CD4-positive, alpha-beta T cell treated with Interleukin-6 at 100 ng/mL for 8 hours (primary cell): ENCODE measurements around the gene FAM114A2.
"Not testable (repeated sequence)": the region's sequence is repeated elsewhere in the genome, so short reads cannot be mapped to it uniquely, and the experiment has no call there.

Experiments
- DNase-seq: peaks from one replicate; pipeline ENCODE4 v3.0.0-alpha.2; 2020; ENCODE audit warnings: mixed read lengths, low spot score

The FAM114A2 gene

GRCh38 chr5:154047324-154047723 lies 8.6 kb upstream of the FAM114A2 start:
- DNase-seq, result no peak

GRCh38 chr5:154046486-154046885 lies 7.8 kb upstream of the FAM114A2 start:
- DNase-seq, result no peak

DNA sequence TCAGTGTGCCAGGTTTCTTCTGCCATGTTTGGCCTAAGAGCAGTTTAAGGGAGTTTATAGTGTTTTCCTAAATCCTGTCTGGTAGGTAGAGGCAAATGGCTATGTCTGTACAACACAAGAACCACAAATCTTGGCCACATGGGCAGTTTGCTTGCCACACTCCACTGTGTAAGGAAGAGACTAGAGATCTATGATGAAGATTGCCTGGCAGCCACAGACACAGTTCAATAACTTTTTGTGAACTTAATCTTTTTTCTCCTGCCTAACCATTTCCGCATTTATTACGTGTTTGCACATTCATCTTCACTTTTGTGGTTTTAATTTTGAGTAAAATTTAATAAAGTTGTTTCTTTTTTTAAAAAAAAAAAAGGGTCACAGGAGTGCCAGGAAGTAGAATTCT lies 5.9 kb upstream of the FAM114A2 start:
- DNase-seq, result no peak

DNA sequence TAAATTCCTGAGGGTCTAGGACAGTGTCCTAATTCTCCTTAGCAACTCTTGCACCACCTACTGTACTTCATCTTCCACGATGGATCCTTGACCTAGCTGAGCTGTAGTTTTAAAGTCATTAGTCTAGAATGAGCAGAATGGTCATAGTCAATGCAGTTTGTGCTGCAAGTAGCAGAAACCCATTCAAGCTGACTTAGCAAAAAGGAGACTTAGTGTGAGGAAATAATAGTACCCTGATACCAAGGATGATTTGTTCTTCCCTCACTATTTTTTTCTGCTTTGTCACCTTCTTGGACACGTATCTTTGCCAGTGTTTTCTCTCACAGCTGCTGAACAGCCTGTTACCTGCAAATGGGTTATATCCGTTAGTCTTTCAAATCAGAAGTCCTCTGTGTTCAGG lies 5.4 kb upstream of the FAM114A2 start:
- DNase-seq, result no peak

GRCh38 chr5:154042766-154043165 lies 4.1 kb upstream of the FAM114A2 start:
- no peak for DNase-seq

DNA sequence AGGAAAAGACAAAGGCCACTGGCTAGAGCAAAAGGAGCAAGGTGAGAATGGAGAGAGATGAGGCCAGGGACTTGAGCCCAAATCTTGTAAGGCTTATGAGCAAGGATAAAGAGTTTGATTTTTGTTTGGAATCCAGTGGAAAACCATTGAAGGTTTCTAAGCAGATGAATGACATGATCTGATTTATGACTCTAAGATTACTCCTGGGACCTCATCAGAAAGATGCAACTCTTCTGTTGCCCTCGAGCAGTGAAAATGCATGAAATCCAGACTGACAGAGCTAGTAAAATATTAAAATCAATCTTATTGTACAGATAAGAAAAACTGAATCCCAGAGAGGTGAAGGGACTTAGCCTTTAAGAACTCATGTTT lies 734 bp upstream of the FAM114A2 start:
- no peak for DNase-seq

- peak; percentile 14 for DNase-seq
Measured at GRCh38 chr5:154038261-154038706, 426 bp downstream of the FAM114A2 start.

DNA sequence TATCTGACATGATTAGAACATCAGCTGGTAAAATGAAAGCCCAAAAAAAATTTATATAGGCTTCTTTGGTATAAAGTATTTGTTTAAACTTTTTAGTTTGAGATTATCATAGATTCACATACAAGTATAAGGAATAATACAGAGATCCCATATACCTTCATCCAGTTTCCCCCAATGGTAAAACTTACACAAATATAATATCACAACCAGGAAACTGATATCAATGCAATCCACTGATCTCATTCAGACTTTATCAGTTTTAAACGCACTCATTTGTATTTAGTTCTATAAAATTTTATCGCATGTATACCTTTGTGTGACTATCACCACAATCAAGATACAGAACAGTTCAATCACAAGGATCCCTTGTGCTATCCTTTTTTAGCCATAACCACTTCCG lies 3.8 kb downstream of the FAM114A2 start:
- no peak for DNase-seq

- no peak for DNase-seq
Measured at GRCh38 chr5:154031937-154032489, 6.7 kb downstream of the FAM114A2 start.

DNA sequence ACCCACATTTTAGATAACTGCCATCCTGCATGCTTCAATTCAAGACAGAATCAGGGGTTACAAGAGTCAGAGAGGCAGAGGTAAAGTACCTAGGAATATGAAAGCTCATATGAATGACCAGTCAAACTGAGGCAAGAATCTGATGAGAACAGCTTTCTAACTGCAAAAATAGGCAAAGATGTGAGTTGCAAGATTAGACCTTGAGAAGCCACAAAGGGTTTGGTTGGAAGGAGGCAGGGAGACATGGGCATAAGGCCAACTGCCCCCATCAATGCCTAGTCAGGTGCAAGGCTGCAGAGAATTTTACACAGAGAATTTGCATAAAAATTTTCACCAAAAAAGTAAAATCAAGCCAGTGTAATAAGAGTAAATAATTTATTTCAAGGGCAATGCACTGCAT lies 12.8 kb downstream of the FAM114A2 start:
- no peak for DNase-seq

DNA sequence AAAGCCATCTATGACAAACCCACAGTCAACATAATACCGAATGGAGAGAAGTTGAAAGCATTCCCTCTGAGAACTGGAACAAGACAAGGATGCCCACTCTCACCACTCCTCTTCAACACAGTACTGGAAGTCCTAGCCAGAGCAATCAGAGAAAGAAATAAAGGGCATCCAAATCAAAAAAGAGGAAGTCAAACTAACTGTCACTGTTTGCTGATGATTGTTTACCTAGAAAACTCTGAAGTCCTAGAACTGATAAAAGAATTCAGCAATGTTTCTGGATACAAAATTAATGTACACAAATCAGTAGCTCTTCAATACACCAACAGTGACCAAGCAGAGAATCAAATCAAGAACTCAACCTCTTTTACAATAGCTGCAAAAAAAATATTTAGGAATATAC lies 19.8 kb downstream of the FAM114A2 start:
- DNase-seq, result not testable (repeated sequence)

DNA sequence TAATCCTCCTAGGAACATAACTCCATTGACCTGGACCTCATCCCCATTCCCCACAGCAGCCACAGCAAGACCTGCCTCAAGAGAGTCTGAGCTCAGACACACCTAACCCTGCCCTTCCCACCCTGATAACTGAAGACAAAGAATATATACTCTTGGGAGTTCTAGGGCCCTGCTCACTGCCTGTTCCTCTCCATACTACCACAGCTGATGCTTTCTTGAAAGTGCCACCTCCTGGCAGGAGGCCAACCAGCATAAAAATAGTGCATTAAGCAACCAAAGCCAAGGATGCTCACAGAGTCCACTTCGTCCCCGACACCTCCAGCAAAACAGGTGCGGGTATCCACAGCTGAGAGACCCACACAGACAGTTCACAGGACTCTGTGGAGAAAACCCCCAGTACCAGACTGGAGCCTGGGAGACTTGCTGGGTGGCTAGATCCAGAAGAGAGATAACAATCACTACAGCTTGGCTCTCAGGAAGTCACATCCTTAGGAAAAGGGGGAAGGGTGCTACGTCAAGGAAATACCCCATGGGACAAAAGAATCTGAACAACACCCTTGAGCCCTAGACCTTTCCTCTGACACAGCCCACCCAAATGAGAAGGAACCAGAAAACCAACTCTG lies 23.5 kb downstream of the FAM114A2 start:
- DNase-seq, result no peak

DNA sequence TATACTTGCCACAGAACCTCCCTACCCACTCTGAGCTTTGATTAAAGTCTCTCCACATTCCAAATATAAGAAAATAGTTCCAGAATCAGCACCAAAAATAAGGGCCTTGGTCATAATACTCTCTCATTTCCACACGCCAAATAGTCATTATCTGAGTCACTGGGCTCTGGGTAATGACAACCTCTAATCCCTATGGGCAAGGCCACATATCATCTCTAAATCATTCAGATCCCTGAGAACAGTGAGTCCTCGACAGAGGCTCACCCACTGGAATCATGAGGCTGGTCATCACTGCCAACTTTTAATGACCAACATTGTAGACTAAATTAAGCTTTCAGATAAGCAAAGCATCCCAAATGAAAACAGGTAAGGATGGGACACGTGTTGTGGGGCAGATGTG lies 28.1 kb downstream of the FAM114A2 start:
- DNase-seq, result no peak

DNA sequence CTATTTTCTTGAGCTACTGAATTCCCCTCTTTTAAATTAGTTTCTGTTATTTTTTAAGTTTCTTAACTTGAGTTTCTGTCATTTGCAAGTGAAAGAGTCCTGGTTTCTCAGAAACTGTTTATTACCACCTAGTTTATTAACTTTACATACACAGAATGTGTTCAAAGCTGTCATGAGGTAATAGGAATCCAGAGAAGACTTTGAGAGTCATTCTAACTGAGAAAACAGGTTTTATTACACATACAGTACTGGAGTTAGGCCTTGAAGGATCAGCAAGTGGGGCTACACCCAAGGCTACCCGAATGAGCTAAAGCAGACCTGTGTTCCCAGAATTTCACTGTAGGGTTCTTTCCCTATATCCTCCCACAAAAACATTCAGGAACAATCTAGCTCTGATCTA lies 33.1 kb downstream of the FAM114A2 start:
- DNase-seq, result no peak

DNA sequence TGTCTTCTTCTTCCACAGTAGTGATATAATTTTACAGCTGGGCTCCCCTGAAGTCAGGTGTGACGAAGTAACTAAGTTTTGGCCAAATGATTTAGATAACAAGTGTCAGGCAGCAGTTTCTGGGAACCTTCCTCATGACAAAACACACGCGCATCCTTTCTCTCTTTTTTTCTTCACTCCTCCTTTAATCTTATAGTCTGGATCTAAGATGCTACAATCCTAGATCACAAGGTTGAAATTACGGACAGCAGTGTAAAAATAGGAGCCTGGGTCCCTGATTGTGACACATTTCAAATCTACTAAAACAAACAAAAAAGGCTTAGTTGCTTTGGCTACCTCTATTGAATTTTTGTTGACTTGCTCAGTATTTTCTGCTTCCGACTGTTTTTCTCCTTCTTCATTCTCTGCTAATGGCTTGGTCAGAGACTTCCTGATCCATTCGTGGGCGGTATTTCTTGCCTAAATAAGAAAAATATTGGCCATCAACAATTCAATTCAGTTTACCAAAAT lies 36.1 kb downstream of the FAM114A2 start:
- DNase-seq, result no peak

GRCh38 chr5:154002093-154002492 lies 36.6 kb downstream of the FAM114A2 start:
- DNase-seq, result no peak

- DNase-seq, result no peak
Measured at GRCh38 chr5:154000703-154001102, 38.0 kb downstream of the FAM114A2 start.

GRCh38 chr5:153999995-154000394 lies 38.7 kb downstream of the FAM114A2 start:
- DNase-seq, result no peak

GRCh38 chr5:153998768-153999167 lies 39.9 kb downstream of the FAM114A2 start:
- no peak for DNase-seq

- no peak for DNase-seq
Measured at GRCh38 chr5:153998010-153998409, 40.7 kb downstream of the FAM114A2 start.

DNA sequence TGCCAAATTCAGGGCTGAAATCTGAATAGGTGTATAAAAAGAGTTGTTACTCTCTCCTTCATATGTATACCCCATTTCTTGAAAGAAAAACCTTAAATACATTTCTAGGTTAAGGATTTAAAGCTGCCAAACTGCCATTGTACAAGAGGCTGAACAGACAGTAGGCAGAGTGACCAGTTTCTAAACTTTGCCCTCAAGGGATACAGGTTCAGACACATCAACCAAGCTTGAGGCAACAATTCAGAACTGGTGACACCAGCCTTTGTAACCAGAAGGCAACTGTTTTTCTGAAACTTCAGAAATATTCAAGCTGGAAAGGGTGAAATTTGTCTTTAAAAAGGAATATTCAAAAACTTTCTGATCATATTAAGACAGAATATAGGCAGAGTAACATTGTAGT lies 47.5 kb downstream of the FAM114A2 start:
- no peak for DNase-seq

- no peak for DNase-seq
Measured at GRCh38 chr5:153988510-153988909, 50.2 kb downstream of the FAM114A2 start.

DNA sequence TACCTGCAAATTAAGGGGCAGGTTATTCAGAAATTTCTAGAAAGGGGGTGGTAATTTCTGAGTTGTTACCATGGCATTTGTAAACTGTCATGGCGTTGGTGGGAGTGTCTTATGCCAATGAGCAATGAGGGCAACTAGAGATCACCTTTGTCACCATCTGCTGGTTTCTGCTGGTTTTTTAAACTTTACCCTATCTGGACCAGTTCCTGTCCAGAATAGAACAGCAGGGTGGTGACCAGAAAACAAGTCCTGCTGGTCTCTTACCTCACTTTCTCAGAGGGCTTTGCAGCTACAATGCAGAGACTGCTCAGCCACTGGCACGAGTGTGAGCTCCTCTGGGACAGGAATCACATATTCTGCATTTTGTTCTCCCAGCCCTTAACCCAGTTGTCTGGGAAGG lies 51.4 kb downstream of the FAM114A2 start:
- DNase-seq, result no peak

- no peak for DNase-seq
Measured at GRCh38 chr5:153985498-153985897, 53.2 kb downstream of the FAM114A2 start.
